Epithelial cell of esophagus (primary cell): Measurements from ENCODE around the gene ZMYND19.
"Not testable (repeated sequence)": the region's sequence is repeated elsewhere in the genome, so short reads cannot be mapped to it uniquely, and the experiment has no call there.

Experiments used
- DNase-seq: peaks from one replicate; pipeline ENCODE4 v3.0.0; 2010; ENCODE audit warnings: low read depth
- H3K4me3 ChIP-seq: 2 replicates; pipeline ENCODE4 v1.5.1; 2011; ENCODE audit warnings: mild to moderate bottlenecking, low read length, control low read depth
- CTCF ChIP-seq: IDR thresholded peaks from 2 replicates; pipeline ENCODE4 v1.5.1; 2011; ENCODE audit warnings: low read depth, mild to moderate bottlenecking, low read length, control low read depth, inconsistent platforms; ENCODE audit not compliant: insufficient read depth; ENCODE audit errors: missing control alignments

ZMYND19 gene

GRCh38 chr9:137556069-137556838, 34.1 kb downstream of the ZMYND19 start:
- TF ChIP-seq CTCF: no peak
- no peak for DNase-seq
- H3K4me3 ChIP-seq: no peak overlapping the region

GRCh38 chr9:137555179-137555578, 35.1 kb downstream of the ZMYND19 start:
- no peak for DNase-seq
- TF ChIP-seq CTCF: no peak
- H3K4me3 ChIP-seq: no peak overlapping the region

DNA sequence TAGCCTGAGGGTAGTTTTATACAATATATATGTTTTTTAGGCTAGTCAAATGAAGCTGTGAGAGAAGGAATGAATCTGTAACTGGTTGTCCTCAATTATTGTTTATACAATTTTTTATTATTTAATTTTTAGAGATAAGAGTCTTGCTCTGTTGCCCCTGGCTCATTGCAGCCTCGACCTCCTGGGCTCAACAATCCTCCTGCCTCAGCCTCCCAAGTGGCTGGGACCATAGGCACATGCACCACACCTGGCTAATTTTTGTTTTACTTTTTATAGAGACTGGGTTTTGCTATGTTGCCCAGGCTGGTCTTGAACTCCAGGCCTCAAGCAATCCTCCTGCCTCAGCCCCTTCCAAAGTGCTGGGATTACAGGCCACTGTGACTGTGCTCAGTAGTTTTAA, 36.0 kb downstream of the ZMYND19 start:
- no peak for TF ChIP-seq CTCF
- no peak overlapping the region for H3K4me3 ChIP-seq
- no peak for DNase-seq

- H3K4me3 ChIP-seq, DNase-seq: not testable (repeated sequence)
These were observed 36.7 kb downstream of the ZMYND19 start for GRCh38 chr9:137553654-137554053.

DNA sequence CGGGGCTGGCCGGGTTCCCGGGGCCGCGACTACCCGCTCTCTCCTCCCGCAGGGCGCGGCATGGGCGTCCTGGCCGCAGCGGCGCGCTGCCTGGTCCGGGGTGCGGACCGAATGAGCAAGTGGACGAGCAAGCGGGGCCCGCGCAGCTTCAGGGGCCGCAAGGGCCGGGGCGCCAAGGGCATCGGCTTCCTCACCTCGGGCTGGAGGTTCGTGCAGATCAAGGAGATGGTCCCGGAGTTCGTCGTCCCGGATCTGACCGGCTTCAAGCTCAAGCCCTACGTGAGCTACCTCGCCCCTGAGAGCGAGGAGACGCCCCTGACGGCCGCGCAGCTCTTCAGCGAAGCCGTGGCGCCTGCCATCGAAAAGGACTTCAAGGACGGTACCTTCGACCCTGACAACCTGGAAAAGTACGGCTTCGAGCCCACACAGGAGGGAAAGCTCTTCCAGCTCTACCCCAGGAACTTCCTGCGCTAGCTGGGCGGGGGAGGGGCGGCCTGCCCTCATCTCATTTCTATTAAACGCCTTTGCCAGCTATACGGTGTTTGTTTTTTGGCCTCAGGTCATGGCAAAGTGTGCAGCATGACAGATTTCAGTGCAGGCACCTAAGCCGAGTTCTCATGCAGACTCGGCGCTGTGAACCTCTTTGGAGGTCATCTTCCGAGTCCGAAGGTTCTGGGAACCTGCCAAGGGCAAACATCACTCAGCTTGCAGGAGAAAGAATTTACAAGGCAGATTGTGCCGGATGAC, 38.1 kb downstream of the ZMYND19 start:
- no peak for TF ChIP-seq CTCF
- peak overlapping the region; percentile 67 for H3K4me3 ChIP-seq
- peak; percentile 24 for DNase-seq

- peak; percentile 91 for DNase-seq
- peak within 1 kb of the TSS; percentile 67 for H3K4me3 ChIP-seq
- peak; percentile 36 for TF ChIP-seq CTCF
These were observed 38.9 kb downstream of the ZMYND19 start, which contains the start of gene MRPL41 for GRCh38 chr9:137551264-137552021. MRPL41 (plus strand) TSS chr9:137551879; CDS start chr9:137552082, 203 bp downstream.

DNA sequence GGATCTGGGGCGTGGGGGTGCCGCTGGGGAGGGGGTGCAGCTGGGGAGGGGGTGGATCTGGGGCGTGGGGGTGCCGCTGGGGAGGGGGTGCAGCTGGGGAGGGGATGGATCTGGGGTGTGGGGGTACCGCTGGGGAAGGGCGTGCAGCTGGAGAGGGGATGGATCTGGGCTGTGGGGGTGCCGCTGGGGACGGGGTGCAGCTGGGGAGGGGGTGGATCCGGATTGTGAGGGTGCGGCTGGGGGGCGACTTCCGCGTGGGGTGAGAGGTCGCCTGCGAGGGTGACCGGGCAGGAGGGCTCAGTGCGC, 39.4 kb downstream of the ZMYND19 start:
- peak overlapping the region; percentile 52 for H3K4me3 ChIP-seq
- DNase-seq: not testable (repeated sequence)
